HEK293 (cell line): ENCODE data around the gene CXCL6.

Experiments
- CTCF ChIA-PET: fragments of 350-600 bp; formaldehyde crosslinking; extraction: SDS; loops from one replicate; lab custom pipeline; 2021; ENCODE audit warnings: antibody characterized with exemption; lab: Yijun Ruan, JAX
- POLR2A ChIA-PET: fragments of 300-600 bp; formaldehyde crosslinking; extraction: SDS; loops from one replicate; lab custom pipeline; 2020; ENCODE audit warnings: antibody characterized with exemption, inconsistent platforms; lab: Yijun Ruan, JAX
- H3K27ac ChIP-seq: fragments of 200-500 bp; sonication (Bioruptor generic); 2 replicates; pipeline ENCODE4 v1.5.1; 2014; ENCODE audit warnings: low read depth, low read length, control low read depth, inconsistent platforms; ENCODE audit errors: extremely low read depth
- H3K36me3 ChIP-seq, 2 experiments: fragments of 200-500 bp in 1 of 2; sonication (Bioruptor generic) in 1 of 2; 1 replicate in 1 of 2; 2 replicates in 1 of 2; pipeline ENCODE4 v1.5.1; 2014 to 2017; ENCODE audit warnings: inconsistent platforms in 2 of 2, low read length in 2 of 2; ENCODE audit not compliant: control insufficient read depth in 2 of 2, insufficient read depth in 1 of 2
- H3K4me1 ChIP-seq: fragments of 200-500 bp; sonication (Bioruptor generic); 2 replicates; pipeline ENCODE4 v1.5.1; 2014; ENCODE audit warnings: mild to moderate bottlenecking, low read length, inconsistent platforms; ENCODE audit not compliant: control insufficient read depth, insufficient read depth
- H3K4me3 ChIP-seq: 2 replicates; pipeline ENCODE4 v1.5.1; 2011; ENCODE audit warnings: low read depth, mild to moderate bottlenecking, control low read depth, low read length, moderate library complexity
- H3K9me3 ChIP-seq: fragments of 200-500 bp; sonication (Bioruptor generic); 2 replicates; pipeline ENCODE4 v1.5.1; 2014; ENCODE audit warnings: low read depth, low read length, inconsistent platforms; ENCODE audit not compliant: control insufficient read depth, insufficient read depth
- GLI2 ChIP-seq: fragments of 450-650 bp; formaldehyde crosslinking; IDR thresholded peaks from 2 replicates; pipeline ENCODE4; 2017; ENCODE audit warnings: missing biosample characterization, missing genetic modification characterization, low read depth, borderline replicate concordance
- MEIS1 ChIP-seq: sonication (generic); formaldehyde crosslinking; IDR thresholded peaks from 2 replicates; pipeline ENCODE4 v1.8.1; 2022; ENCODE audit warnings: missing genetic modification reagents, mild to moderate bottlenecking, borderline replicate concordance
- OSR2 ChIP-seq: fragments of 450-650 bp; formaldehyde crosslinking; IDR thresholded peaks from 2 replicates; pipeline ENCODE4 v1.5.1; 2016; ENCODE audit warnings: missing biosample characterization, missing genetic modification characterization
- SCRT2 ChIP-seq: fragments of 450-650 bp; formaldehyde crosslinking; IDR thresholded peaks from 2 replicates; pipeline ENCODE4 v1.5.1; 2016; ENCODE audit warnings: missing biosample characterization, missing genetic modification characterization
- SP2 ChIP-seq: fragments of 450-650 bp; formaldehyde crosslinking; IDR thresholded peaks from 2 replicates; pipeline ENCODE4 v1.5.1; 2016; ENCODE audit warnings: missing biosample characterization, missing genetic modification characterization
- YY1 ChIP-seq: fragments of 450-650 bp; formaldehyde crosslinking; IDR thresholded peaks from 2 replicates; pipeline ENCODE4 v1.5.1; 2018; ENCODE audit warnings: missing biosample characterization, missing genetic modification characterization
- ZFP37 ChIP-seq: fragments of 450-650 bp; formaldehyde crosslinking; IDR thresholded peaks from 2 replicates; pipeline ENCODE4 v1.5.1; 2016; ENCODE audit warnings: missing biosample characterization, missing genetic modification characterization
- ZNF121 ChIP-seq: fragments of 450-650 bp; formaldehyde crosslinking; IDR thresholded peaks from 2 replicates; pipeline ENCODE4 v1.5.1; 2016; ENCODE audit warnings: missing biosample characterization, missing genetic modification characterization
- ZNF19 ChIP-seq: fragments of 450-650 bp; formaldehyde crosslinking; IDR thresholded peaks from 2 replicates; pipeline ENCODE4; 2016; ENCODE audit warnings: missing biosample characterization, missing genetic modification characterization, low read depth
- ZNF404 ChIP-seq: fragments of 450-650 bp; formaldehyde crosslinking; IDR thresholded peaks from 2 replicates; pipeline ENCODE4 v1.5.1; 2017; ENCODE audit warnings: missing biosample characterization, missing genetic modification characterization
- ZNF426 ChIP-seq: fragments of 450-650 bp; formaldehyde crosslinking; IDR thresholded peaks from 2 replicates; pipeline ENCODE4 v1.5.1; 2017; ENCODE audit warnings: missing biosample characterization, missing genetic modification characterization, mild to moderate bottlenecking, inconsistent platforms, moderate library complexity
- ZNF555 ChIP-seq: fragments of 450-650 bp; formaldehyde crosslinking; conservative IDR thresholded peaks from 2 replicates; pipeline ENCODE4 v1.5.1; 2017; ENCODE audit warnings: missing biosample characterization, mild to moderate bottlenecking, missing genetic modification characterization, inconsistent platforms
- ZNF677 ChIP-seq: fragments of 450-650 bp; IDR thresholded peaks from 2 replicates; pipeline ENCODE4 v1.5.0; 2018; ENCODE audit warnings: missing biosample characterization, mild to moderate bottlenecking, missing genetic modification characterization, moderate library complexity
- ZSCAN23 ChIP-seq: fragments of 450-650 bp; formaldehyde crosslinking; IDR thresholded peaks from 2 replicates; pipeline ENCODE4 v1.5.1; 2016; ENCODE audit warnings: missing biosample characterization, missing genetic modification characterization
- TF ChIP-seq, protein P1 (sequence below): fragments of 450-650 bp; formaldehyde crosslinking; IDR thresholded peaks from 2 replicates; pipeline ENCODE4 v1.5.1; 2016; ENCODE audit warnings: missing biosample characterization, missing genetic modification characterization
- TF ChIP-seq, protein P2 (sequence below): fragments of 450-650 bp; formaldehyde crosslinking; IDR thresholded peaks from 2 replicates; pipeline ENCODE4 v1.5.1; 2016; ENCODE audit warnings: missing biosample characterization, missing genetic modification characterization
- TF ChIP-seq, protein P3 (sequence below): fragments of 450-650 bp; IDR thresholded peaks from 2 replicates; pipeline ENCODE4 v1.5.1; 2018; ENCODE audit warnings: missing biosample characterization, missing genetic modification characterization

CXCL6 gene

DNA sequence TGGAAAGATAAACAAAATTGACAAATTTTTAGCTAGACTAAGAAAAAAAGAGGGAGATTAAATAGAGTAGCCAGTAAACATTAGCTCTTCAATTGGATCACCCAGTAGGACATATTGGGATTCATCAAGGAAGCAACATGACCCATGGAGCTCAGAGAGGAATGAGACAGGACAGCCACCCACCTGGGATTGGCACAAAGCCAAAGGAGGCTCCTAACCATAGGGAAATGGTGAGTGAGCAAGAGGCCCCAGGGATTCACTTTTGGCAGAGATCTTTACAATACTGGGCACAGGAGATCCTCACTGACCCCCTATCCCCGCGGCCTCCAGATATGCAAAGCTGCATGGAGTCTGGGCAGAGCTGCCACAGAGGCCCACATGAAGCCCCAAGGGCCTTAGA is 34.8 kb upstream of the CXCL6 start:
- no peaks in the 10 kb centered on the region for H3K4me1 ChIP-seq
- CTCF ChIA-PET = no interaction called here
- TF ChIP-seq, protein P1, sequence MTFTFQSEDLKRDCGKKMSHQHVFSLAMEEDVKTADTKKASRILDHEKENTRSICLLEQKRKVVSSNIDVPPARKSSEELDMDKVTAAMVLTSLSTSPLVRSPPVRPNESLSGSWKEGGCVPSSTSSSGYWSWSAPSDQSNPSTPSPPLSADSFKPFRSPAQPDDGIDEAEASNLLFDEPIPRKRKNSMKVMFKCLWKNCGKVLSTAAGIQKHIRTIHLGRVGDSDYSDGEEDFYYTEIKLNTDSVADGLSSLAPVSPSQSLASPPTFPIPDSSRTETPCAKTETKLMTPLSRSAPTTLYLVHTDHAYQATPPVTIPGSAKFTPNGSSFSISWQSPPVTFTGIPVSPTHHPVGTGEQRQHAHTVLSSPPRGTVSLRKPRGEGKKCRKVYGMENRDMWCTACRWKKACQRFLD (tag by site-specific recombination) = no peak
- no peak for TF ChIP-seq ZNF426 (tag by site-specific recombination)
- TF ChIP-seq ZFP37 (tag by site-specific recombination) = no peak
- TF ChIP-seq, protein P2, sequence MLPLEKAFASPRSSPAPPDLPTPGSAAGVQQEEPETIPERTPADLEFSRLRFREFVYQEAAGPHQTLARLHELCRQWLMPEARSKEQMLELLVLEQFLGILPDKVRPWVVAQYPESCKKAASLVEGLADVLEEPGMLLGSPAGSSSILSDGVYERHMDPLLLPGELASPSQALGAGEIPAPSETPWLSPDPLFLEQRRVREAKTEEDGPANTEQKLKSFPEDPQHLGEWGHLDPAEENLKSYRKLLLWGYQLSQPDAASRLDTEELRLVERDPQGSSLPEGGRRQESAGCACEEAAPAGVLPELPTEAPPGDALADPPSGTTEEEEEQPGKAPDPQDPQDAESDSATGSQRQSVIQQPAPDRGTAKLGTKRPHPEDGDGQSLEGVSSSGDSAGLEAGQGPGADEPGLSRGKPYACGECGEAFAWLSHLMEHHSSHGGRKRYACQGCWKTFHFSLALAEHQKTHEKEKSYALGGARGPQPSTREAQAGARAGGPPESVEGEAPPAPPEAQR (tag by site-specific recombination) = no peak
- TF ChIP-seq MEIS1 (CRISPR knock-in tag) = no peak
- no peaks in the 10 kb centered on the region for H3K9me3 ChIP-seq
- POLR2A ChIA-PET = no interaction called here
- H3K27ac ChIP-seq = no peak overlapping the region
- no peaks in the 10 kb centered on the region for H3K36me3 ChIP-seq
- no peak overlapping the region for H3K4me3 ChIP-seq

DNA sequence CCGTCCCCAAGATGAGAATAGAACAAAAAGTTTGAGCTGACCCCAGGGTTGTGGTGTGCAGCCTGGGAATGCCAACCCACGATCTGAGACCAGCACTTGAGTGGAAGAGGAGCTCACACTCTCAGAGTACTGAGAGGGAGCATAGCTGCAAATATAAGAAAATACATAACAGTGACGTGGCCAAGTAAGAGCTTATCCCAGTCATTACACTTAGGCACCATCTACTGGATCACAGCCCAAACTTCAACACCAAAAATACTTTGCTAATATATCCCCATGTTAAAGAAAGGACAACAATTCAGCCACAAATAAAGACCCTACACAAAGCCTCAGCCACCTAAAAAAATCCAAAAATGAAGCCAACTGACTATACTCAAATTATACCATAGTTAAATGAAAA is 33.3 kb upstream of the CXCL6 start:
- ChIA-PET CTCF (interaction anchor here (0.6 to 1.1 kb wide), 2 partner anchors 63 to 426 kb away, joined by 3 to 5 read pairs; no protein-coding TSS in a partner anchor), POLR2A (no interaction called here)
- no peak overlapping the region for H3K27ac ChIP-seq
- no peak overlapping the region for H3K4me3 ChIP-seq
- no peaks in the 10 kb centered on the region for H3K9me3 ChIP-seq
- H3K4me1 ChIP-seq = no peaks in the 10 kb centered on the region
- no peak for TF ChIP-seq OSR2 (tag by site-specific recombination)
- TF ChIP-seq ZNF19 (tag by site-specific recombination) = no peak
- no peak for TF ChIP-seq ZNF677
- no peak for TF ChIP-seq ZNF555 (tag by site-specific recombination)
- TF ChIP-seq ZNF404 (tag by site-specific recombination) = no peak
- TF ChIP-seq ZNF121 (tag by site-specific recombination) = no peak
- no peak for TF ChIP-seq SCRT2 (tag by site-specific recombination)
- no peak for TF ChIP-seq GLI2 (tag by site-specific recombination)
- TF ChIP-seq ZSCAN23 (tag by site-specific recombination) = no peak
- TF ChIP-seq, protein P3, sequence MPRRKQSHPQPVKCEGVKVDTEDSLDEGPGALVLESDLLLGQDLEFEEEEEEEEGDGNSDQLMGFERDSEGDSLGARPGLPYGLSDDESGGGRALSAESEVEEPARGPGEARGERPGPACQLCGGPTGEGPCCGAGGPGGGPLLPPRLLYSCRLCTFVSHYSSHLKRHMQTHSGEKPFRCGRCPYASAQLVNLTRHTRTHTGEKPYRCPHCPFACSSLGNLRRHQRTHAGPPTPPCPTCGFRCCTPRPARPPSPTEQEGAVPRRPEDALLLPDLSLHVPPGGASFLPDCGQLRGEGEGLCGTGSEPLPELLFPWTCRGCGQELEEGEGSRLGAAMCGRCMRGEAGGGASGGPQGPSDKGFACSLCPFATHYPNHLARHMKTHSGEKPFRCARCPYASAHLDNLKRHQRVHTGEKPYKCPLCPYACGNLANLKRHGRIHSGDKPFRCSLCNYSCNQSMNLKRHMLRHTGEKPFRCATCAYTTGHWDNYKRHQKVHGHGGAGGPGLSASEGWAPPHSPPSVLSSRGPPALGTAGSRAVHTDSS = no peak
- TF ChIP-seq SP2 (tag by site-specific recombination) = no peak
- no peaks in the 10 kb centered on the region for H3K36me3 ChIP-seq

DNA sequence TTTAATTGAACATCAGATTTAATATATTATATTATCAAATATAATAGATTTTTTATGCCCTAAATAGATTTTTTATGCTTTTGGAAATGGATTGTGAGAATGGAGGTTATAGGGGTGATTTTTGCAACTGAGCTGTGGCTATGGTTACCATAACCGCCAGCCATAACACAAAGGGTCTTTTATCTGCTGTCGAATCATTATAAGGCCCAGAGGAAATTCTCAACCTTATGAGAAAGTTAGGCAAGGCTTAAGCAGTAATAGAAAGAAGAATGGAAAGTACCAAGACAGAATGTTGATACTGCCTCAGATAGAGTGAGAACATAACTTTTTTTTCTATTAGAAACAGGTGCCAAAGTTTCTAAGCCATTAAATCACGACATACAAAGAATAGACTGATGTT is 26.3 kb upstream of the CXCL6 start:
- Histone ChIP-seq H3K36me3 (no peaks in the 10 kb centered on the region), H3K9me3 (no peaks in the 10 kb centered on the region), H3K4me1 (no peaks in the 10 kb centered on the region), H3K4me3 (no peak overlapping the region), H3K27ac (no peak overlapping the region)
- CTCF ChIA-PET = no interaction called here
- TF ChIP-seq YY1 (tag by site-specific recombination) = no peak
- POLR2A ChIA-PET = no interaction called here
